TTC549 (cell line): Measurements from ENCODE around the gene ANKRD12.
A peak's percentile ranks its signal among the peaks of the same experiment; 100 is the strongest.
"Not testable (repeated sequence)": the region's sequence is repeated elsewhere in the genome, so short reads cannot be mapped to it uniquely, and the experiment has no call there.

Experiments
- FAIRE-seq: peaks from 2 replicates; lab custom pipeline; 2012; peaks lifted over from hg19 to GRCh38; lab: Jason Lieb, UNC

The ANKRD12 gene

GRCh38 chr18:9136315-9137155 is at the start of gene ANKRD12:
Gene ANKRD12 (plus strand): TSS chr18:9136781. CDS start chr18:9182433, 45,652 bp downstream.
- no peak for FAIRE-seq

- FAIRE-seq, result no peak
Observed at GRCh38 chr18:9087144-9087543, 49.4 kb upstream of the ANKRD12 start.

DNA sequence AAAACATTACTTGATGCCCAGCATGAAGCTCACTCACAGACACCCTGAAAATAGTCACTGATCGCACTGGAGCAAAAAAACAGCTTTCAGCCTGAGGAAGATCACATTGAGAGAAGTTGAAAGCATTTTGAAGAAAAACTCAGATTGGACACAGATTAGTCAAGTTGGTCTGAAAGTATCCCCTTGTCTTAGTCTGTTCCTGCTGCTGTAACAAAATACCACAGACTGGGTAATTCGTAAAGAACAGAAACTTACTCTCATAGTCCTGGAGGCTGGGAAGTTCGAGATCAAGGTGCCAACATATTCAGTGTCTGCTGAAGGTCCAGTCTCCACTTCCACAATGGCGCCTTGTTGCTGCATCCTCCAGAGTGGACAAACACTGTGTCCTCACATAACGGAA is 48.3 kb upstream of the ANKRD12 start:
- no peak for FAIRE-seq

- FAIRE-seq, result not testable (repeated sequence)
Observed at GRCh38 chr18:9088727-9089126, 47.9 kb upstream of the ANKRD12 start.

DNA sequence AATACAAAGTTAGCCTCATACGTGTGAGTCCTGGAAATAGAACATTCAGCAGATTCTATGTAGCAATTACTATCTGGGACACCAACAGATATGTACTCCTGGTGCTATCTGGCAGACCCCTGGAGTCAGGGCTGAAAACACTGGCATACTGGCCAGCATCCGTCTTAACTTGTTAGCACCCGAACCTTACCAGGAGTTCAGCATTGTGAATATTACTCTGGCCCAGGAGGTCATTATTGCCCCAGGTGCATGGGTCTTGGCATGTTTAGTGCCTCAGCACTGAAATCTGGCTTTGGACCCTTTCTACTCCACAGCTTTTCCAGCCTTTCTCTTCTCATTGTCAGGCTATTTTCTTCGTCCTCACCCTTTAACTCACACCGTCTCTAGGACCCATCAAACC is 46.0 kb upstream of the ANKRD12 start:
- no peak for FAIRE-seq

- FAIRE-seq, result no peak
Observed at GRCh38 chr18:9091066-9091476, 45.5 kb upstream of the ANKRD12 start.

DNA sequence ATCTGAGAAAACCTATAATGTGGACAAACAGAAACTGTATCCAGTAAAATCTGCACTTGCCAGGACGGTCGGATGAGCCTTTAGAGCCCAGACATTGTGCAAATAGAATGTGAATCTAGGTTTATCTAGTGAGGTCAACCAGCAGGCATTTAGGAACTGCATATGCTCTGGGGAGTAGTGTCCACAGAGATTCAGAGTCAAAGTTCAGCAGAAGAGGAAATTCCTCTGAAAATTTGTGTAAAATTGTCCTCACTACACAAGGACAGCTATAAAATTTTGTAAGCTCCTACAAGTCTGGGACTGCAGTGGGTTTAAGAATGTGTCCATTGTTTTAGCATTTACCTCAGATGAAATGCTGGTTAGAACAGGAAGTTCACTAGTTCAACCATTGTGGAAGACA is 43.9 kb upstream of the ANKRD12 start:
- FAIRE-seq, result no peak

DNA sequence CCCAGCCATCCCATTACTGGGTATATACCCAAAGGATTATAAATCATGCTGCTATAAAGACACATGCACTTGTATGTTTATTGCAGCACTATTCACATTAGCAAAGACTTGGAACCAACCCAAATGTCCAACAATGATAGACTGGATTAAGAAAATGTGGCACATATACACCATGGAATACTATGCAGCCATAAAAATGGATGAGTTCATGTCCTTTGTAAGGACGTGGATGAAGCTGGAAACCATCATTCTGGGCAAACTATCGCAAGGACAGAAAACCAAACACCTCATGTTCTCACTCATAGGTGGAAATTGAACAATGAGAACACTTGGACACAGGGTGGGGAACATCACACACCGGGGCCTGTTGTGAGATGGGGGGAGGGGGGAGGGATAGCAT is 43.5 kb upstream of the ANKRD12 start:
- not testable (repeated sequence) for FAIRE-seq

GRCh38 chr18:9094307-9095226 is 42.0 kb upstream of the ANKRD12 start:
- FAIRE-seq, result peak; percentile 15

- no peak for FAIRE-seq
Observed at GRCh38 chr18:9095297-9096006, 41.1 kb upstream of the ANKRD12 start.

- FAIRE-seq, result no peak
Observed at GRCh38 chr18:9096007-9096371, 40.6 kb upstream of the ANKRD12 start.

GRCh38 chr18:9096685-9097084 is 39.9 kb upstream of the ANKRD12 start:
- FAIRE-seq, result no peak

- FAIRE-seq, result no peak
Observed at GRCh38 chr18:9097349-9097748, 39.2 kb upstream of the ANKRD12 start.

- no peak for FAIRE-seq
Observed at GRCh38 chr18:9100796-9101195, 35.8 kb upstream of the ANKRD12 start.

- no peak for FAIRE-seq
Observed at GRCh38 chr18:9101730-9102507, 34.7 kb upstream of the ANKRD12 start.

GRCh38 chr18:9102508-9103375 is 33.8 kb upstream of the ANKRD12 start, which contains the start of gene NDUFV2:
Gene NDUFV2 (plus strand): TSS chr18:9102699. CDS start chr18:9102744, 45 bp downstream.
- FAIRE-seq, result no peak

DNA sequence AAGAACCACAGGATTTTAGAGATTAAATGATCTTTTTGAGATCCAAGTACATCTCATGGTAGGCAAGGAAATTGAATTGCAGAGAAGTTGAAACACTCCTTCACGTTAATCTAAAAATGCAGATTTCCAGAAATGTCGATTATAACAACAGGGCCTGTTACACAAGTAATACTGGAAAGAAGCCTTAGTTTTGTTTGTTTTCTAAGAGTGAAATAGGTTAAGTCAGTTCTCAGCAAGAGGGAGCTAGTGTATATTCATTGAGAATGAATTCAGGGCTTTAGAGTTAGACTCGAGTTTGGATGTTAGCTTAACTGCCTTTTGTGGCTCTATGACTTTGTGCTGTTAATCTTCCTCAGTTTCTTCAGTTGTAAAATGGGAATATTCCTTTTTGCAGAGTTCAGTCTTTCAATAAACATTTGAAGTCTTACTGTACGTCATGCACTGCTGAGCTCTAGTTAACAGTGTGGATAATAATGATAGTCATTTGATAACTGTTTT is 33.2 kb upstream of the ANKRD12 start:
- no peak for FAIRE-seq

DNA sequence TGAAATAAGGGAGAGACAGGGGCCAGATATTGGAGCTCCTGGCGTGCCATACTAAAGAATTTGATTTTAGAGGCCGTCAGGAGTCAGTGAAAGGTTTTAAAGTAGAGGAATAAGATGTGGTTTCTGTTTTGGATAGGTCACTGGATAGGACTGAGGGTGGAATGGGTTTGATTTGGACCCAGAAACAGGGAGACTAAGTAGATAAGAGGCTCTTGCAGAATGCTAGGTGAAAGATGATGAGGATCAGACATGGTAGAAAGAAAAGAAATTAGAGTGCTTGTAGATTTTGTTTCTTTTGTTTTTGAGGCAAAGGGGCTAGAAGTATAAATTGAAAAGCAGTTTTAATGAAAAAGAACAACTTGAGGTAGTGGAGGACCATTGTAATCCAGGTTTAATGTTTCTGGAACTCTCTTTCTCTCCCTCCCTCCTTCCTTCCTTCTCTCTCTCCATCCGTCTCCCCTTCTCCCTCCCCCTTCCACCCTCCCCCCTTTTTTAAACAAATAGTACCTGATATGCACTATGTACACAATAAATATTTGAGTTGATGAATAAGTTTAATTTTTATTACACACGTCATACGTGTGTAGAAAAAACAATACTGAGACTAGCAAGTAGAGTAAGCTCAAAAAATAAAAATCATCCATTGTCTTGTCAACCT is 32.2 kb upstream of the ANKRD12 start:
- FAIRE-seq, result no peak

DNA sequence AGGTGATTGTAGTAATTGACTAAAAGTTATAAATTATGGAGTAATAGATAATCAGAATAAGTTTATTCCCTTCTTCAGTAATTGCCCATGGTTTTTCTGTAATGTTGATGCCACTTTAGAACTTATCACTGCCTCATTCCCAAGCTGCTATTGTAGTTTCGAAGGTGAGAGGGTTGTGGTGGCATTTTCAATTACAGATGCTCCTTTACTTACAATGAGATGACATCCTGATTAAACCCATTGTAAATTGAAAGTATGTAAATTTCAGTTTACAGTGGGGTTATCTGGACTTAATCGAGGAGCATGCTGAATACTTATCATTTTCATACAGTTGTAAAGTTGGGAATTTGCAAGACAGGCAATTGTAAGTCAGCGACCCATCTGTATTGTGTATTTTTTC is 31.2 kb upstream of the ANKRD12 start:
- no peak for FAIRE-seq

DNA sequence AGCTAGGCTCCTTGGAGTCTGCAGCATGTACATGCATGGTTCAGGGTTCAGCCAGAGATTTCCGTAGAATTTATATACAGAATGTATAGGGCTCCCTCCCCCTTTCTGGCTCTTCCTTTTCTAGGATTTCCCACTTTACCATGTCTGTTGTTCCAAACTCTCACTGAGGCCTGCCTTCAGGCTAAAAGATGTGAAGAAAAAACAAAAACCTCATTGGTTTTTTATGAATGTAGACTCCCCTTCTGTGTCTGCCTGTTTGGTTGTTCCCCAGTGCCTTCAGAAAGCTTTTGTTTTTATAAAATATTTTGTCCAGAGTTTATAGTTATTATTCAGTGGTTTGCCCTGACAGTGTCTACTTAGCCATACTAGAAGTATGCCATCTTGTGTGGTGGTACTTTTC is 30.5 kb upstream of the ANKRD12 start:
- FAIRE-seq, result no peak
